GM12878 (cell line): Measurements from ENCODE around the gene LANCL2. TPM values are rescaled to one million over a fixed set of nuclear protein-coding genes. Genes with fewer than 3 reads are reported as not detected.

Source experiments
- ATAC-seq: fragments of 200-7000 bp; cut with Tn5 transposase; 3 replicates; pipeline ENCODE4 v1.9.1; 2020; ENCODE audit warnings: mild to moderate bottlenecking, moderate library complexity
- BruUV-seq: library from RNA; stranded (reverse); fragments of 400-500 nt; replicated peaks from 2 replicates; lab custom pipeline; 2021; lab: Mats Ljungman, UMichigan
- CTCF ChIA-PET: fragments of 300-600 bp; sonication (Branson Sonifier 250); formaldehyde crosslinking; extraction: SDS; loops from one replicate; lab custom pipeline; 2021; ENCODE audit warnings: inconsistent platforms; lab: Yijun Ruan, JAX
- POLR2A ChIA-PET: fragments of 350-600 bp; formaldehyde crosslinking; extraction: SDS; loops from one replicate; lab custom pipeline; 2021; ENCODE audit warnings: inconsistent platforms; lab: Charles Lee
- RAD21 ChIA-PET: fragments of 300-600 bp; sonication (Branson Sonifier 250); formaldehyde crosslinking; loops from one replicate; lab custom pipeline; 2023; ENCODE audit warnings: antibody characterized with exemption; ENCODE audit not compliant: unreplicated experiment; lab: Charles Lee
- SMC1A ChIA-PET: fragments of 300-600 bp; sonication (Branson Sonifier 250); formaldehyde crosslinking; loops from one replicate; lab custom pipeline; 2023; ENCODE audit not compliant: unreplicated experiment, uncharacterized antibody; lab: Charles Lee
- DNase-seq: peaks from one replicate; pipeline ENCODE4 v3.0.0-alpha.2; 2011; ENCODE audit warnings: low read depth, low spot score
- FAIRE-seq: peaks from 3 replicates; lab custom pipeline; 2011; peaks lifted over from hg19 to GRCh38; lab: Jason Lieb, UNC
- H2AFZ ChIP-seq: 2 replicates; pipeline ENCODE4 v1.6.0; 2011; ENCODE audit warnings: low read depth, low read length, control low read depth; ENCODE audit not compliant: control insufficient read depth
- H3K27ac ChIP-seq: 2 replicates; pipeline ENCODE4 v1.5.1; 2011; ENCODE audit warnings: control low read depth; ENCODE audit not compliant: control insufficient read depth, insufficient read depth
- H3K27me3 ChIP-seq, 2 experiments: replicated peaks in 1 of 2; 2 replicates each; pipeline versions ENCODE4 v1.6.0 to v1.6.1; 2011; ENCODE audit warnings: low read length in 1 of 2; ENCODE audit not compliant: control insufficient read depth in 2 of 2, insufficient read depth in 2 of 2
- H3K36me3 ChIP-seq, 2 experiments: 2 replicates each; pipeline ENCODE4 v1.5.1; 2011; ENCODE audit warnings: low read length in 1 of 2; ENCODE audit not compliant: control insufficient read depth in 2 of 2, insufficient read depth in 2 of 2
- H3K4me1 ChIP-seq: 2 replicates; pipeline ENCODE4 v1.6.1; 2011; ENCODE audit warnings: mild to moderate bottlenecking, low read length, moderate library complexity, mixed read lengths; ENCODE audit not compliant: control insufficient read depth, insufficient read depth
- H3K4me2 ChIP-seq: 2 replicates; pipeline ENCODE4 v1.6.0; 2011; ENCODE audit warnings: control low read depth; ENCODE audit not compliant: control insufficient read depth, insufficient read depth
- H3K4me3 ChIP-seq: fragments of 200-600 bp; sonication (generic); 2 replicates; pipeline ENCODE4 v1.5.1; 2016
- H3K79me2 ChIP-seq: 2 replicates; pipeline ENCODE4 v1.6.0; 2011; ENCODE audit warnings: low read length; ENCODE audit not compliant: control insufficient read depth, insufficient read depth
- H3K9ac ChIP-seq: 2 replicates; pipeline ENCODE4 v1.8.0; 2011; ENCODE audit warnings: low read length, control low read depth, mixed read lengths; ENCODE audit not compliant: control insufficient read depth, insufficient read depth
- H3K9me3 ChIP-seq: replicated peaks from 3 replicates; pipeline ENCODE4 v1.5.1; 2011; ENCODE audit warnings: mild to moderate bottlenecking, low read length; ENCODE audit not compliant: control insufficient read depth, insufficient read depth
- H4K20me1 ChIP-seq: 2 replicates; pipeline ENCODE4 v1.6.0; 2011; ENCODE audit not compliant: control insufficient read depth, insufficient read depth
- CHD2 ChIP-seq: IDR thresholded peaks from 2 replicates; pipeline ENCODE4 v1.6.1; 2011; ENCODE audit warnings: low read depth, low read length, improper control_type of control experiment, borderline replicate concordance
- FOXK2 ChIP-seq: fragments of 450-650 bp; IDR thresholded peaks from 2 replicates; pipeline ENCODE4 v1.6.1; 2017; ENCODE audit warnings: mild to moderate bottlenecking, moderate library complexity
- HDAC2 ChIP-seq: fragments of 200-600 bp; sonication (generic); IDR thresholded peaks from 2 replicates; pipeline ENCODE4 v1.6.1; 2017
- IKZF2 ChIP-seq, 2 experiments: fragments of 450-650 bp; IDR thresholded peaks; 2 replicates each; pipeline ENCODE4 v1.6.1; 2017; ENCODE audit warnings: mild to moderate bottlenecking in 2 of 2, moderate library complexity in 2 of 2
- IRF5 ChIP-seq: fragments of 450-650 bp; IDR thresholded peaks from 2 replicates; pipeline ENCODE4 v1.6.1; 2017; ENCODE audit warnings: borderline replicate concordance
- KDM1A ChIP-seq: fragments of 200-600 bp; sonication (generic); IDR thresholded peaks from 2 replicates; pipeline ENCODE4 v1.6.1; 2016; ENCODE audit warnings: borderline replicate concordance
- KLF5 ChIP-seq: fragments of 450-650 bp; IDR thresholded peaks from 2 replicates; pipeline ENCODE4 v1.6.1; 2014; ENCODE audit warnings: mild to moderate bottlenecking; ENCODE audit not compliant: partially characterized antibody
- MTA2 ChIP-seq: fragments of 450-650 bp; IDR thresholded peaks from 2 replicates; pipeline ENCODE4 v1.6.1; 2016; ENCODE audit warnings: low read depth, mild to moderate bottlenecking, moderate library complexity
- NRF1 ChIP-seq: conservative IDR thresholded peaks from 2 replicates; pipeline ENCODE4 v1.6.1; 2011; ENCODE audit warnings: mild to moderate bottlenecking, low read depth, low read length, improper control_type of control experiment
- POLR2AphosphoS5 ChIP-seq: IDR thresholded peaks from 2 replicates; pipeline ENCODE4 v1.6.1; 2011; ENCODE audit warnings: mild to moderate bottlenecking, low read length, inconsistent platforms
- WGBS: methylation state at CpG from one replicate; pipeline ENCODE4 v1.1.6; 2016; ENCODE audit warnings: low lambda C conversion rate; ENCODE audit not compliant: insufficient replicate concordance, insufficient coverage; ENCODE audit errors: missing lambda C conversion rate; 5-methylcytosine and 5-hydroxymethylcytosine counted together
- in situ Hi-C: fragments of 300-500 bp; cut with MboI; formaldehyde crosslinking; loops from 9 replicates; pipeline ENCODE4 v1.14.3; 2018; ENCODE audit warnings: mixed read lengths
- intact Hi-C: fragments of 100-400 bp; cut with micrococcal nuclease; formaldehyde crosslinking; loops from one replicate; pipeline ENCODE4 v1.14.2; 2022; ENCODE audit not compliant: unreplicated experiment
- polyA plus RNA-seq, 11 experiments: library from polyadenylated mRNA; depleted of rRNA in 4 of 11; unstranded in 6 of 11; stranded (reverse) in 5 of 11; fragments of >200 nt; fragmentation: Nextera tagmentation in 4 of 11; fragmentation: Illumina TruSeq in 1 of 11; extraction: Ambion mirVana in 4 of 11; extraction: Trizol in 1 of 11; gene quantifications; 1 replicate in 1 of 11; 2 replicates in 10 of 11; pipeline versions ENCODE4 v1.2.1 to v1.2.3, GENCODE V29; 2011 to 2016; ENCODE audit warnings: inconsistent platforms in 2 of 11, missing spikeins in 2 of 11, low read depth in 1 of 11
- total RNA-seq, 4 experiments: library from RNA; depleted of rRNA in 3 of 4; stranded (reverse); fragments of >200 nt in 3 of 4; fragmentation: Illumina TruSeq in 1 of 4; extraction: Trizol in 1 of 4; gene quantifications; 2 replicates each; pipeline versions ENCODE4 v1.2.1 to v1.2.3, GENCODE V29; 2013 to 2021

Gene LANCL2
- total and polyA plus RNA-seq, 10 of the 15 experiments (the other 5 are each of a cell fraction or from before 2014, with no cell fraction given): 8.1 to 28.6 (median 16.4) TPM

DNA sequence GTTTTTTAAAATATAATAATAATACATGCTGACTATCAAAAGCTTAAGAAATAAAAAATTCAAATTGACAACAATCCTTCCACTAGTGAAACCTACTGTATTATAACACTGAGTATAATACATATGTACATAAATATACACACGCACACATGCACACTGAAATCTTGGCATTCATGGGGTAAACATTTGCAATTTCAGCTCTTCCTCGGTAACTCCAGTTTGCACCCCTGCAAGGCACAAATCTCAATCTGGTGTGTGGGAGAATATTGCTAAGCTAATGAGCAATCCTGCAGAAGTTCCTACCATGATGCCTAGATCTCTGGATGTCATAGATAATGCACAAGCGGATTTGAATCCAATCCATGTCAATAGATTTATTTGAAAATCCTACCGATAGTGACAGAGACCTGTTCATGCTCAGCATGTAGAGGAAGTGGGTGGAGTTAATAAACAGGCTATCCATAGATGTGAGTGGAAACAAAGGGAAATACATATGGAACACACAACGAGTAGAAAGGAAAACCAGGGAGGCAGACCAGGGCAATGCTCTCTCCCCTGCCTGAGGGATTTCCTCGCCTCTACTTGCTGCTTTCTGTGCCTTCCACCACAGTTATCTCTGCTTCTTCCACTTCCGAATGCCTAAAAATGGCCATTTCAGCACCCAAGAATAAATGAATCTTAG is 38.1 kb upstream of the LANCL2 start:
- no peak overlapping the region for H3K27ac ChIP-seq
- H3K9me3 ChIP-seq: no peaks in the 10 kb centered on the region
- RAD21 ChIA-PET: no interaction called here
- no TSS peak for BruUV-seq
- CTCF ChIA-PET: interaction anchor here (1.9 kb wide), 1 partner anchor 18 kb away, joined by 5 read pairs; no protein-coding TSS in a partner anchor
- no peak for DNase-seq
- H3K4me2 ChIP-seq: no peak overlapping the region
- POLR2A ChIA-PET: interaction anchor here (0.8 kb wide), 1 partner anchor 9 kb away, joined by 3 read pairs; no protein-coding TSS in a partner anchor
- in situ Hi-C loops (no loop called here), intact Hi-C loops (no loop called here)
- ATAC-seq: no peak
- no peaks in the 10 kb centered on the region for H3K36me3 ChIP-seq
- H4K20me1 ChIP-seq: no peaks in the 10 kb centered on the region
- no peak overlapping the region for H3K9ac ChIP-seq
- H2AFZ ChIP-seq: no peak overlapping the region
- no peak for FAIRE-seq
- TF ChIP-seq IRF5 (no peak), FOXK2 (no peak), NRF1 (no peak), MTA2 (no peak), KDM1A (no peak), KLF5 (no peak), POLR2AphosphoS5 (no peak), CHD2 (no peak), IKZF2 (IDR thresholded peaks at IDR 0.05) (no peak), HDAC2 (no peak)
- no peak overlapping the region for H3K4me3 ChIP-seq
- SMC1A ChIA-PET: interaction anchor here (1.6 to 1.8 kb wide), 2 partner anchors 9 to 18 kb away, joined by 5 to 6 read pairs; no protein-coding TSS in a partner anchor
- H3K79me2 ChIP-seq: no peaks in the 10 kb centered on the region
- H3K4me1 ChIP-seq: no peaks in the 10 kb centered on the region
- 58% methylated on average over 7 of the region's 7 CpGs for WGBS
- H3K27me3 ChIP-seq: no peaks in the 10 kb centered on the region
